ENCODE results near the gene NOS1AP.
"Not testable (repeated sequence)": the region's sequence is repeated elsewhere in the genome, so short reads cannot be mapped to it uniquely, and the experiment has no call there.

The NOS1AP gene

GRCh38 chr1:162055062-162055461 lies 14.4 kb upstream of the NOS1AP start:
- in situ Hi-C loops (cut with MboI; ENCODE audit: low sequenced_read_pairs), result no loop called here

- in situ Hi-C loops (cut with MboI; ENCODE audit: low sequenced_read_pairs), result no loop called here
Measured at GRCh38 chr1:162056043-162056442, 13.4 kb upstream of the NOS1AP start.

- in situ Hi-C loops (cut with MboI; ENCODE audit: low sequenced_read_pairs), result no loop called here
Measured at GRCh38 chr1:162056579-162056978, 12.9 kb upstream of the NOS1AP start.

GRCh38 chr1:162059721-162060120 lies 9.8 kb upstream of the NOS1AP start:
- in situ Hi-C loops (cut with MboI; ENCODE audit: low sequenced_read_pairs), result no loop called here

- in situ Hi-C loops (cut with MboI; ENCODE audit: low sequenced_read_pairs), result no loop called here
Measured at GRCh38 chr1:162060314-162060713, 9.2 kb upstream of the NOS1AP start.

- in situ Hi-C loops (cut with MboI; ENCODE audit: low sequenced_read_pairs), result no loop called here
Measured at GRCh38 chr1:162062542-162063015, 6.9 kb upstream of the NOS1AP start.

- in situ Hi-C loops (cut with MboI; ENCODE audit: low sequenced_read_pairs), result no loop called here
Measured at GRCh38 chr1:162065016-162065415, 4.5 kb upstream of the NOS1AP start.

GRCh38 chr1:162066836-162067235 lies 2.7 kb upstream of the NOS1AP start:
- in situ Hi-C loops (cut with MboI; ENCODE audit: low sequenced_read_pairs), result not testable (repeated sequence)

- in situ Hi-C loops (cut with MboI; ENCODE audit: low sequenced_read_pairs), result no loop called here
Measured at GRCh38 chr1:162067466-162067865, 2.0 kb upstream of the NOS1AP start.

GRCh38 chr1:162068301-162068700 lies 1.2 kb upstream of the NOS1AP start:
- in situ Hi-C loops (cut with MboI; ENCODE audit: low sequenced_read_pairs), result no loop called here

- in situ Hi-C loops (cut with MboI; ENCODE audit: low sequenced_read_pairs), result no loop called here
Measured at GRCh38 chr1:162070094-162070748, 730 bp downstream of the NOS1AP start.

GRCh38 chr1:162070825-162071224 lies 1.3 kb downstream of the NOS1AP start:
- in situ Hi-C loops (cut with MboI; ENCODE audit: low sequenced_read_pairs), result no loop called here

- in situ Hi-C loops (cut with MboI; ENCODE audit: low sequenced_read_pairs), result no loop called here
Measured at GRCh38 chr1:162072740-162073139, 3.2 kb downstream of the NOS1AP start.

- in situ Hi-C loops (cut with MboI; ENCODE audit: low sequenced_read_pairs), result no loop called here
Measured at GRCh38 chr1:162074276-162075005, 5.0 kb downstream of the NOS1AP start.

GRCh38 chr1:162075862-162076261 lies 6.4 kb downstream of the NOS1AP start:
- in situ Hi-C loops (cut with MboI; ENCODE audit: low sequenced_read_pairs), result no loop called here

- in situ Hi-C loops (cut with MboI; ENCODE audit: low sequenced_read_pairs), result no loop called here
Measured at GRCh38 chr1:162077648-162078299, 8.3 kb downstream of the NOS1AP start.

GRCh38 chr1:162079030-162079429 lies 9.5 kb downstream of the NOS1AP start:
- in situ Hi-C loops (cut with MboI; ENCODE audit: low sequenced_read_pairs), result no loop called here

GRCh38 chr1:162080472-162081015 lies 11.1 kb downstream of the NOS1AP start:
- in situ Hi-C loops (cut with MboI; ENCODE audit: low sequenced_read_pairs), result no loop called here

GRCh38 chr1:162081316-162081715 lies 11.8 kb downstream of the NOS1AP start:
- in situ Hi-C loops (cut with MboI; ENCODE audit: low sequenced_read_pairs), result no loop called here

- in situ Hi-C loops (cut with MboI; ENCODE audit: low sequenced_read_pairs), result not testable (repeated sequence)
Measured at GRCh38 chr1:162082080-162082479, 12.6 kb downstream of the NOS1AP start.

- in situ Hi-C loops (cut with MboI; ENCODE audit: low sequenced_read_pairs), result no loop called here
Measured at GRCh38 chr1:162083273-162083672, 13.8 kb downstream of the NOS1AP start.

- in situ Hi-C loops (cut with MboI; ENCODE audit: low sequenced_read_pairs), result no loop called here
Measured at GRCh38 chr1:162085991-162086390, 16.5 kb downstream of the NOS1AP start.
